CD4-positive, alpha-beta T cell treated with Interleukin-6 for 4 hours (primary cell): ENCODE measurements around the gene MVP.
A peak's percentile ranks its signal among the peaks of the same experiment; 100 is the strongest.
"Not testable (repeated sequence)": the region's sequence is repeated elsewhere in the genome, so short reads cannot be mapped to it uniquely, and the experiment has no call there.

ENCODE experiments used
- DNase-seq: peaks from one replicate; pipeline ENCODE4 v3.0.0-alpha.2; 2020; ENCODE audit warnings: mixed read lengths

Gene MVP

DNA sequence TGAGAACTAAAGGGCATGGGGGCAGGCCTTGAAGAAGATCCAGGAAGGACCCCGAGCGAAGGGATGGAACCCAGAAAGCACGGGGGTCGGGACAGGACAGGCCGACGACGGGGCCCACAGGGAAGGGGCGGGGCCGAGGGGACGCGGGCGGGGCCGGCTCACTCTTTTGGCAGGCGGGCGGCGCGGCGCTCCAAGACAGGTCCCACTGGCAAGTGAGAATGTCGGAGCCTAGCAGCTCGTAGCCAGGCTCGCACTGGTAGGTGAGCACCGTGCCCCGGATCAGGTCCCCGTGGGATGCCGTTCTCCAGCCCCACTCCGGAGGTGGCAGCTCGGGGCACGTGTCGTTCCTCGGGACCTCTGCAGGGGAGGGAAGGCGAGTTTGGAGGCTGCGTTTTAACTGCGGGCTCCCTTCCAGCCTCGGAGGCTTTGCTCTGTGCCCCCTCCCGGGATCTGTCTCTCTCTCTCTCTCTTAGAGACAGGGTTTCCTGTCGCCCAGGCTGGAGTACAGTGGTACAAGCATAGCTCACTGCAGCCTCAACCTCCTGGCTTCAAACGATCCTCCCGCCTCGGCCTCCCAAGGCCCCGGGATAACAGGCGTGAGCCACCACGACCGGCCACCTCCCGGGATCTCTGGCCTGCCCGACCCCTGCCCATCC is 56.5 kb downstream of the MVP start:
- DNase-seq = peak; percentile 62

DNA sequence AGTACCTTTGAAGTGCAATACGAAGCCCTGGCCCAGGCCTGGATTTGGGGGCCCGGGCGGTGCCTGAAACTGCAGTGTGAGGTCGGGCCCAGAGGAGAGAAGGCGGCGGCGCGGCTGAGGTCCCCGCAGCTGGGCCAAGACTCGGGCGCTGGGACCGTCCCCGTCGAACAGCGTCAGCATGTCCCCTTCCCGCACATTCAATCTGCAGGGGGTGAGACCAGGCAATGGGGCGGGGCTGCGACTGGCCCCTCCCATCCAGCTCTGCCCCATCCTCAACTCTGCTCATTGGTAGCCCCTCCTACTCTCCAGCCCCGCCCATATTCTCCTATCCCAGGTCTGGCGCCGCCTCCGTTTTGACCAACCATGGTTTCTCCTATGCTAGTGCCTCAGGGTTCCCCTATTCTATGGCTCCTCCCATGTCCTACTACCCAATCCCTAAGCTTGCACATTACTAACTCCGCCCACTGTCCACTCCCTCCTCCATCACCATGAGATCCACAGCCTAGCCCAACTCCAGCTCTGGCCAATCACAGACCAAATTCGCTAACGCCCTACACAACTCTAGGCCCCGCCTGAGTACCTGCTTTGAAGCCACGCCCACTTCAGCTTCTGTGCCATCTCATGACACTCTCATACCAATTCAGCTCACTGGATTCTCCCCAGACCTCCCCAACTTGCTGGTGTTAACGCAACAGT is 57.2 kb downstream of the MVP start:
- peak; percentile 60 for DNase-seq

DNA sequence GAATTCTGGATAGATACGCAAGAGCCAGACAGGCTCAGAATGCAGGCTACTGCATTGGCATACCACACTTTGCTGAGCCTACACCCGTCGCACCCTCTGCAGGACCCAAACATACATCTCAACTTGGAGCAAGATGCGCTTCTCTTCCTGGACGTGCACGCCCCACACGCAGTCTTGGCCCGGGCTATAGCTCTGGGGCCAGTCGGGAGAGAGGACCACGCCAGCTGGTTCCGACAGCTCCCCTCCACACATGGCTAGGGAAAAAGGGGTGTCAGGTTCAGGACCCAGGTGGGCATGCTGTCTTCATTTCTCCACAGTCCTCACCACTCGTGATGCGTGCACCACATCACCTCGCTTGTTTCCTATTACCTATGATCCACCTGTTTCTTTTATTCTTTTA is 57.9 kb downstream of the MVP start:
- DNase-seq = no peak

DNA sequence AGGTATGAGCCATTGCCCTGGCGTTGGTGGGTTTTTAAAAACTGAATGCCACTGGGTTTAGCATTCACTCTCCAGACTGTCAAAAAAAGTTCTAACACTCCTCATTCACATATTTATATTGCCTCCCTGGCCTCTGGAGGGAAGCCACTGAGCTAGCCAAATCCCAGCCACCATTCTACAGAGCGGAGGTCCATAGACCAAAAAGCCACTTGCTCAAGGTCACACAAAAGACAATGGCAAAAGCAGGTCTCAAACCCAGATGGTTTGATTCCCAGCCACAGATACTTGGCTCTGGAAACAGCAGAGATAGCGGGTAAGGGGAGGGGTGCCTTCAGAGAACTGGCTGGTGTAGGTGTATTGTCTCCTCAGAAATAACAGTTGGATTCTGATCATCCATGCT is 60.8 kb downstream of the MVP start:
- no peak for DNase-seq

DNA sequence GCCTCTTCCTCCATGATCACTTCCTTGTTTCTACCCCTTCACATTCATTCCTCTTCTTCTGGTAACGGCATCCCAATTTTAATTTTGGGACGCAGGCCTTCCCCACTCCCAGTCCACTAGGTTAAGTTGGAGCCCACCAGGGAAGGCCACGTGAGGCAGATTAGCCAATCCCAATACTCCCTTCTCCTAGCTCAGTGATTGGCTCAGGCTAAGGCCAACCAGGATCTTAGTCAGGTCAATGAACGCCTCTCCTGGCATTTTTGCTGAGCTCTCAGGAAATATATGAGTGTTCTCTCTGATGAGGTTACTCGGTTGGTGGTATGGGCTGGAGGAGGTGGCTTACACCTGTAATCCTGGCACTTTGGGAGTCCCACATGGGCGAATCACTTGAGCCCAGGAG is 63.7 kb downstream of the MVP start:
- DNase-seq = no peak

DNA sequence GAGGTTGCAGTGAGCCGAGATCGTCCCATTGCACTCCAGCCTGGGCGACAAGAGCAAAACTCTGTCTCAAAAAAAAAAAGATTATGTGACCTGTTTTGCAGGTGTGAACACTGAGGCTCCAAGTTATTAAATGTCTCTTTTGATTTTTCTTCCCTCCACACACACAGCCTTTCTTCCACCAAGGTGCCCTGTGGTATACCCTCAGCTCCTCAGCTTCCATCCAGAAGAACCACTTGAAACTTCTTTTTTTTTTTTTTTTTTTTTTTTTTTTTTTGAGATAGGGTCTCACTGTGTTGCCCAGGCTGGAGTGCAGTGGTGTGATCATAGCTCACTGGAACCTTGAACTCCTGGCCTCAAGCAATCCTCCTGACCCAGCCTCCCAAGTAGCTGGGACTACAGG is 69.1 kb downstream of the MVP start:
- DNase-seq = not testable (repeated sequence)

DNA sequence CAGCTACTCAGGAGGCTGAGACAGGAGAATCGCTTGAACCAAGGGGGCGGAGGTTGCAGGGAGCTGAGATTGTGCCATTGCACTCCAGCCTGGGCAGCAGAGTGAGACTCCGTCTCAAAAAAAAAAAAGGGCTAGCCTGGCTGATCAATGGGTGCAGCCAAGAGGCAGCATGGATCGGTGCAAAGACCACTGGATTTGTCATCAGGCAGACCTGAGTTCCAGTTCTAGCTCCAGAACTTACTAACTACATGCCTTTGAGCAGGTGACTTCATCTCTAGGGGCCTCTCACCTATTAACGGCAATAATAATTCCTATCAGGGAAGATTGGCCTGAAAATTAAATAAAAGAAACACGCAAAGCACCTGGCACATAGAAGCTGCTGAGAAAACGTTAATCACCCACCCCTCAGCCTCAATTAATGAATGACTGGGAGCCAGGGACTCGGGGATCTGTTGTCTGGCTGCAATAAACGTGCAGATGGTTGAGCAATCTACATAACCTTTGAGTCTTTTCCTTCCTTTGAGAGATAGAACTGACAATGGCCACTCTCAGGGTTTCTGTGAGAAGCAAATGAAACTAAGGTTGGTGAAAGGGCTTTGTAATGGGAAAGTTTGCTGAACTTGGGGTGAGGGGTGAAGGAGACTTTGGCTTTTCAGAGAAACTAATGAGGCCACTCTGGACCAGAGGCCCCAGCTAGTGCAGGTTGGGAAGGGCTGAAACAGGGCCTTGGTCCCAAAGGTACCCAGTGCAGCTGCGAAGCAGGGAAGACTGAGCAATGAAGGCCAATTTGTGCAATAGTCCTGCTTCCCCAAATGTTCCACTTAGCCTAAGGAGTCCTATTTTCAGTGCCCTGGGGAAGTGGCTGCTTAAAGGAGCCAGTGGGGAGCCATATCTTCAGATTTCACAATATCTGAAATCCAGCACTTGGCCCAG is 71.5 kb downstream of the MVP start:
- no peak for DNase-seq

DNA sequence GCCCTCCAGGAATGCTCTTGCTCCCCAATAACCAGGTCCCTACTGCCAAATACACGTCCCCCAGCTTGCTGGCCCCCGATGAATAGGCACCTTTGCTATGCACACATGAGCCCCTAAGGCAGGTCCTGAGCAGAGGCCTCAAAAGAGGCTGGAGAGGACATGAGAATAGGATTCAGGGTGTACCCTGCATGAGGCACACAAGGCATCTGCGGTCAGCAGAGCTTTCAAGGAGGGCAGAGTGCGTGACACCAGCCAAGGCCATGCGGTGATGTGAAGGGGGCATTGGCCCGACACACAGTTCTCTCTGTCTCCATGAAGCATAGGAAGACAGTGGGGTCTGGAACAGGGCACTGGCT is 72.2 kb downstream of the MVP start:
- DNase-seq = no peak

DNA sequence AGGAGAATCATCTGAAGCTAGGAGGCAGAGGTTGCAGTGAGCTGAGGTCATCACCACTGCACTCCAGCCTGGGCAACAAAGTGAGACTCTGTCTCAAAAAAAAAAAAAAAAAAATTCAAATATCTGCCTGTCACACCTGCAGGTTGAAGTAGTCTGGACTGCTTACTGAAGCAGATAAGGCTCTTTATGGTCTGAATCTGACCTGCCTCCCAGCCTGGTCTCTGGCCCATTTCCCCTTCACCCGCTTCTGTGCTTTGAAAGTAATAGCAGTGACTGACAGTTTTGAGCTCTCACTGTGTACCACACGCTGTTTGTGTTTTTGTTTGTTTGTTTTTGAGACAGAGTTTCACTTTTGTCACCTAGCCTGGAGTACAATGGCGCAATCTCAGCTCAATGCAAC is 73.3 kb downstream of the MVP start:
- no peak for DNase-seq

DNA sequence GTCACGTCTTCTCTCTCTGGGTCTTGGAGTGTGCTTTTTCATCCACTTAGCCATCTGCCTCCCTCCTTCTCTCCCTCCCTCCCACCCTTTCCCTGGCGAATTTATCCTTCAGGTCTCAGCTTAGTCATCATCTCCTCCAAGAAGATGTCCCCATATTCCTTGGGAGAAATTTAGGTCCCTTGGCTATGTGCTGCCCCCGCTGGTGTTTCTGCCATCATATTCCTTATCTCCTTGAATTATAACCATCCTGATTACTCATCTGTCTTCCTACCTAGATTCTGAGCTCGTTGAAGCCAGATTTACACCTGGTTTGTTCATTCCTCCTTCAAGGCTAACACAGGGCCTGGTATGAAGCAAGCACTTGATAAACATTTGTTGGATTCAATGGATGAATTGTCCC is 74.1 kb downstream of the MVP start:
- DNase-seq = no peak

DNA sequence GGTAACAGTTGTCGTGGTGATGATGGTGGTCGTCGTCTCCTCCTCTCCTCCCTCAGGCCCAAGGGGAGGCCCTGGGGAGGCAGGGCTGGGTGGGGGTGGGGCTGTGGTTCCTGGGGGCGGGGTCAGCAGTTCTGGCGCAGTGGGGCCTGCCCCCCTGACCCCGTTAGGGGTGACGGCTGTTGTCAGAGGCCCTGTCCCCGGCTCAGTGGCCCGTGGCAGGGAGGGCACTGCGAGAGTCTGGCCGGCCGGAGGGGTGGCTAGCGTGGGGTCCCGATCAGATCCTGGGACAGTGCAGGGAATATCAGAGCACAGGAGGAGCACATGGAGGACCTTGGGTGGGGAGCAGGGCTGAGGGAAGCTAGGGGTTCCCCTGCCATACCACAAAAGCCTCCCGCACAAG is 76.6 kb downstream of the MVP start:
- no peak for DNase-seq

DNA sequence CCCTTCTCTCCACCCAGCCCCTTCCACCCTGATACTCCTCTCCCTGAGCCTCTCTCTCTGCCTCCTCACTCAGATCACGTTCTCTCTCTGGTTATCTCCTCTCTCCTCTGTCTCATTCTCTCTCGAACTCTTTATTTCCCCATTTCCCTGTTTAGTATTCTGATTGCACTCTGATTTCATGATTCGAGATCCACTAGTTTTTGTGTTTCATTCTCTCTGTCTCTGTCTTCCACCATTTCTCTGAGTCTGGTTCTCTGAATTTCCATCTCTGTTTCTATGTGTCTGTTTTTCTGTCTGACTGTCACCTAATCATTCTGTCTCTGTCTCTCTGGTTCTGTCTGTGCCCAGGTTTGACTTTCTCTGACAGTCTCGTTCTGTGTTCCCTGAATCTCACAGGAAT is 77.1 kb downstream of the MVP start:
- no peak for DNase-seq
